HG03521 (cell line): ENCODE data around the gene SACM1L.

Source experiments
- ATAC-seq: cut with Tn5 transposase; IDR thresholded peaks from one replicate; pipeline ENCODE4 v1.9.1; 2021; ENCODE audit warnings: mild to moderate bottlenecking, moderate library complexity; ENCODE audit not compliant: unreplicated experiment

Gene SACM1L

GRCh38 chr3:45688882-45689786 is at the start of gene SACM1L:
Gene SACM1L (plus strand): TSS chr3:45689396. CDS start chr3:45689466, 70 bp downstream.
- peak; percentile 82 for ATAC-seq

- no peak for ATAC-seq
Observed at GRCh38 chr3:45640091-45640507, 49.1 kb upstream of the SACM1L start.

GRCh38 chr3:45640724-45641361 is 48.4 kb upstream of the SACM1L start:
- ATAC-seq: no peak

GRCh38 chr3:45641756-45642155 is 47.4 kb upstream of the SACM1L start:
- no peak for ATAC-seq

GRCh38 chr3:45642731-45643152 is 46.5 kb upstream of the SACM1L start:
- no peak for ATAC-seq

- no peak for ATAC-seq
Observed at GRCh38 chr3:45644063-45644790, 45.0 kb upstream of the SACM1L start.

- no peak for ATAC-seq
Observed at GRCh38 chr3:45644791-45645201, 44.4 kb upstream of the SACM1L start.

GRCh38 chr3:45646051-45646585 is 43.1 kb upstream of the SACM1L start:
- ATAC-seq: no peak

- no peak for ATAC-seq
Observed at GRCh38 chr3:45647148-45647619, 42.0 kb upstream of the SACM1L start.

- no peak for ATAC-seq
Observed at GRCh38 chr3:45653205-45653604, 36.0 kb upstream of the SACM1L start.

- no peak for ATAC-seq
Observed at GRCh38 chr3:45654397-45654944, 34.7 kb upstream of the SACM1L start.

- no peak for ATAC-seq
Observed at GRCh38 chr3:45655906-45656305, 33.3 kb upstream of the SACM1L start.

GRCh38 chr3:45656575-45657363 is 32.4 kb upstream of the SACM1L start:
- ATAC-seq: peak; percentile 50

- ATAC-seq: peak; percentile 60
Observed at GRCh38 chr3:45657853-45658252, 31.3 kb upstream of the SACM1L start.

- ATAC-seq: no peak
Observed at GRCh38 chr3:45659661-45660566, 29.3 kb upstream of the SACM1L start.

- no peak for ATAC-seq
Observed at GRCh38 chr3:45660567-45660901, 28.7 kb upstream of the SACM1L start.

GRCh38 chr3:45664578-45664977 is 24.6 kb upstream of the SACM1L start:
- peak; percentile 67 for ATAC-seq

- no peak for ATAC-seq
Observed at GRCh38 chr3:45665101-45665572, 24.1 kb upstream of the SACM1L start.
